Measurements from ENCODE around the gene LHFPL6.

Gene LHFPL6

GRCh38 chr13:39590466-39591036 is 12.4 kb downstream of the LHFPL6 start:
- DNase-seq (ENCODE audit: low read depth in 2 of 2): no peak

DNA sequence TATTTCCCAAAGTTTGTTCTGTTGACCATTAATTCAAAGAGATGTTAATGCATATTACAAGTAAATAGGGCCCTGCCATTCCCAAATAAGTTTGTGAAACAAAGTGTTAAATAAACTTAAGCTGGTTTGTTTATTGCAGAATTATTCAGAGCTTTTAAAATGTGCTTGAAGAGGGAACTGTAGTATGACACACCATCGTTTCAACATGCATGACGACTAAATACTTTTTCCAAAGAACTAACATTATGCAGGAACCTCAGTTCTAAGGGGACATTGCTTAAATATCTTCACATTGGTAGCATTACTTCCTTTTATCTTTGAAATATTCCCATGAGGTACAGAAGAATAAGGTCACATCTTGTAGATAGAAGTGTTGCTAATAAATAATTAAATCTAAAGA is 14.6 kb downstream of the LHFPL6 start:
- DNase-seq (ENCODE audit: low read depth in 2 of 2): no peak

DNA sequence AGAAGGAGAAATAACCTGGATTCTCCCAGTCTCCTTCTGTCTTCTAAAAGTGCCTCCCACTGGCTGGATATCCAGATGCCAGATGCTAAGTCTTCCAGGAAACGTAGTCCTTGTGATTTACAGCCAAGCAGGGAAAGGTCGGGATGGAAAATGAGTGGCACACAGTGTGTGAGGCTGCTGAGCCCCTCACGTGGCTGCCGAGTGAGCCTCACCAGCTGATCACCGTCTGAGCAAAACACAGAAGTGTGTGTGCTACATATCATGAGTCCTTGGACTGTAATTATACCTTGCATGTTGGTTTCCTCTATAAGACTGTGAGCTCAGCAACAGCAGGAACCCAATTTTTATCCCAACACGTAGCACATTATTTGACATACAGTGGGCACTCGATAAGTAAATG is 15.1 kb downstream of the LHFPL6 start:
- DNase-seq (ENCODE audit: low read depth in 2 of 2): no peak

DNA sequence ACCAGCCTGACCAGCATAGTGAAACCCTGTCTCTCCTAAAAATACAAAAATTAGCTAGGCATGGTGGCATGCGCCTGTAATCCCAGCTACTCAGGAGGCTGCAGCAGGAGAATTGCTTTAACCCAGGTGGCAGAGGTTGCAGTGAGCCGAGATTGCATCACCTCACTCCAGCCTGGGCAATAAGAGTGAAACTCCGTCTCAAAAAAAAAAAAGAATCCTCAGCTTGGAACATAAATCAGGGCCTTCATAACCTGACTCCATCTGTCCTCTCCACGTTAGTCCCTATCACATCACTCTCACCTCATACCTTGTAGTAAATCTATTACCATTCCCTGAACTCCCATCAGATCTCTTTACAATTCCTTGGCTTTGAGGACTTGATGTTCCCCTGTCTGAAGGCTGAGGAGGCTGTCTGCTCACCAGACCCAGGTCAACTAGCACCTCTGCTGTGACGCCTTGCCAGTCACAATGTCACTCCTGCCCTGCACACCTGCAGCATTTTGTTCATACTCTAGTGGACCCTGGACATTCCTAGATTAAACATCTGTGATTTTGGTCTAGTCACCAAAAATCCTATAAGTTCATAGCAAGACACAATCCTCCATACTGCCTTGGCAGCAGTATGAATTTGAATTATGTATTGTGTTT is 15.9 kb downstream of the LHFPL6 start:
- DNase-seq (ENCODE audit: low read depth in 2 of 2): no peak

DNA sequence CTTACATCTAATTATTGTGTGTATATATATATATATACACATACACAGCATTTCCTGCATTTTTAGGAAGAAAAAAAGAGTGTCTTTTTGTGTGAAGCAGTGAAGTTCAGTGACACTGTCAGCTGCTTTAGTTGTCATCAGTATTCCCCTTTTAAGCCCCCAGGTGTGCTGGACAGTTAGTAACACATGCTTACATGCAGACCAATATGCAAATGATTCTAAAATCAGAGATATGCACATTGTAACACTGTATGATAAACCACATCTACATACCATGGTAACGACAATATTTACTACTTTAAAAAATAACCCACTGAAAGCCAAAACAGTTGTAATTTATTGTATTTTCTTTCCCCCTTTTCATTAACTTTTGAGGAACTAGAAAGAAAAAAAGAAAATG is 16.8 kb downstream of the LHFPL6 start:
- DNase-seq (ENCODE audit: low read depth in 2 of 2): no peak

DNA sequence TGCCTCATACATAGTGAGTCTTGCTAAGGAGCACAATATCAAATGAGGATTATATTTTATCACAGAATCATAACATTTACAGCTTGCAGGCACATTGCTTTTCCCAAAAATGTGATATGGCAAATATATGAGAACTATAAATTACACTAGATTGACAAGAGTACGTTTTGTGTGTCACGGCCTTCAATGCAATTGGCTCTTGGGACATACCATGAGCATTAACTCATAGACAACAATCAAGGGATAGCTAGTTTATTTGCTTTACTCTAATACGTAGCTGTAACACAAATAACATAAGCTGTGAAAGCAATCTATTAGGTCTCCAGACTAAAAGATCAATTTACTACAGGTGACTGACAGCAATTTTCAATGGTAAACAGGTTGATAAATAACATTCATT is 17.8 kb downstream of the LHFPL6 start:
- no peak for DNase-seq (ENCODE audit: low read depth in 2 of 2)

- DNase-seq (ENCODE audit: low read depth in 2 of 2): no peak
These were observed 22.0 kb downstream of the LHFPL6 start for GRCh38 chr13:39580881-39581575.

DNA sequence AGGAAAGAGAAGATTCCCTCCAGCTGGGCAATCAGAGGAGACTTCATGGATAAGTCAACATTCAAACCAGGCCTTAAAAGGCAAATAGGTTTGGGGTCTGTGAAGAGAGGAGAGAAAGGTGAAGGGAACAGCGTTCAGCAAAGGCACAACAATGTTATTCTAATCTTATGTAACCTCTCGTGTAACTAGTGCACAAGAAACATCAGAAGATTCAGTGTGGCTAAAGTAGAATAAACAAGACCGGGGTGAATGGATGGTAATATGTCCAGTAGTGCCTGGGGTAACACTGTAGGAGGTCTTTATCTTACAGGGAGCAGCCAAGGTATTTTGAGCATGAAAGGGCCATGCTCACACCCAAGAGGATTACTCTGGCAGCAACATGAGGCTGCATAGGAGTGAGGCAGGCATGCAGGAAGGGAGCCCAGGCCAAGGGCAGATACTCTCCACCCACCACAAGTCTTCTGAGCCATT is 24.1 kb downstream of the LHFPL6 start:
- DNase-seq (ENCODE audit: low read depth in 2 of 2): no peak

DNA sequence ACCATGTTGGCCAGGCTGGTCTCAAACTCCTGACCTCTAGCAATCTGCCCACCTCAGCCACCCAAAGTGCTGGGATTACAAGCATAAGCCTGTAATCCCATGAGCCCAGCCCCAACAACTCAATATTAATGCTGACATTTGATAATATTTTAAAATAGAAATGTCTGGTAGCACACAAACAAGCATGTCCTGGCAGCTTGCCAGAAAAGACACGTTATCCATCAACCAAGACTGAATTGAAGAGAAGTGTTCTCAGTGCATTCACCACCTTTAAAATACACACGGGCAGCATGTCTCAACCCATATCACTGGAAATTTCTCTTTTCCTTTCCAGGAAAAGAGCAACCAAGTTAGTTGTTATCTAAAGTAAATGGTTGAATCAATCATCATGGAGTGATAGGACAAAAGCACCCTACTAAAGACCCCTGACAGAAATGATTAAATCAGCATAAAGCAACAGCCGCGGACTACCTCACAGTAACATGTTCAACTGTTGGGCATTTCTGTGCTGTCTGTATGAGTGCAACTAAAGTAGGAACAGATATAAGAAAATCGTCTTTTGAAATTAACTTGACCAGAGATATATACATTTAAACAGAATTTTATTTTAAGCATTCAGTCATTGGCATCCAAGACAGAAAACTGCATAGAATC is 25.0 kb downstream of the LHFPL6 start:
- no peak for DNase-seq (ENCODE audit: low read depth in 2 of 2)

DNA sequence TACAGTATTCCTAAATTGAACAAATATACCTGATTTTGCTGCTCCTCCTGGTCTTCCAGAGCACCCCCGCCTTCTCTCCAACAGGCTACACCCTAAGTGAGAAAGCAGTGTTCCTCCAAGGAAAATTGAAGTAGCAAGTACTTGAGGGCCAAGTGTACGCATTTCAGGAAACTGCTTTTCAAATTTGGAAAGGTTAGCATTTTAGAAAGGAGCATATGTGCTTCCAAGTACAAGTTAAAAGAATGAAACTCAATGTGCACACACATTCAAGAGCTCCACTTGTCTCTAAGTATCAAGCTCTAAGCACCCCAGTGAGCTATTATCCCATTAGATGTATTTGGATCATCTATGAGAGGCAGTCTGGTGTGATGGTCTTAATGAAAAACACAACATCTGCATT is 25.8 kb downstream of the LHFPL6 start:
- no peak for DNase-seq (ENCODE audit: low read depth in 2 of 2)

- no peak for DNase-seq (ENCODE audit: low read depth in 2 of 2)
These were observed 27.3 kb downstream of the LHFPL6 start for GRCh38 chr13:39575641-39576238.

DNA sequence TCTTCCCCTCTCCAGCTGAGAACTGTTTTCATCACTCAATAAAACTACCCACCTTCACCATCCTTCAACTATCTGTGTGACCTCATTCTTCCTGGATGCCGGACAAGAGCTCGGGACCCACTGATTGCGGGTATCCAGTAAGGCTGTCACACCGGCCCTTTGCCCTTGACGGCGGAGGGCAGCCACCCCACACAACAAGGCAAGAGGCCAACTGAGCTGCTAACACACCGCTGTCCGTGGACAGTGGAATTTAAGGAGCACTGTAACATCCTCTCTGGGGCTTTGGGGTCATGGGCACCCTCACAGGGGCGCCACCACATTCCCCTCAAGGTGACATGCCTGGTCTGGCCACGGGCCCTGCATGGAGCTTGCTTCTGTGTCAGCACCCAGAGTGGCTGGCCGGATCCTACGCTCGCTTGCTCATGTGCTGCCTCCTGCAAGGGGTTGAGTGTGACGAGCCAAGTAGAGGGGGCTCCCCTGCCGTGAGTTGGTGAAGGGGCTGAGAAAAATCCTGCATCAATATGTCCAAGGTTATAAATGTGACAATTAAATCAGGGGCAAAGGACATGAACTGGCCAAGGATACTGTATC is 31.4 kb downstream of the LHFPL6 start:
- no peak for DNase-seq (ENCODE audit: low read depth in 2 of 2)

- DNase-seq (ENCODE audit: low read depth in 2 of 2): no peak
These were observed 35.4 kb downstream of the LHFPL6 start for GRCh38 chr13:39567569-39567968.

DNA sequence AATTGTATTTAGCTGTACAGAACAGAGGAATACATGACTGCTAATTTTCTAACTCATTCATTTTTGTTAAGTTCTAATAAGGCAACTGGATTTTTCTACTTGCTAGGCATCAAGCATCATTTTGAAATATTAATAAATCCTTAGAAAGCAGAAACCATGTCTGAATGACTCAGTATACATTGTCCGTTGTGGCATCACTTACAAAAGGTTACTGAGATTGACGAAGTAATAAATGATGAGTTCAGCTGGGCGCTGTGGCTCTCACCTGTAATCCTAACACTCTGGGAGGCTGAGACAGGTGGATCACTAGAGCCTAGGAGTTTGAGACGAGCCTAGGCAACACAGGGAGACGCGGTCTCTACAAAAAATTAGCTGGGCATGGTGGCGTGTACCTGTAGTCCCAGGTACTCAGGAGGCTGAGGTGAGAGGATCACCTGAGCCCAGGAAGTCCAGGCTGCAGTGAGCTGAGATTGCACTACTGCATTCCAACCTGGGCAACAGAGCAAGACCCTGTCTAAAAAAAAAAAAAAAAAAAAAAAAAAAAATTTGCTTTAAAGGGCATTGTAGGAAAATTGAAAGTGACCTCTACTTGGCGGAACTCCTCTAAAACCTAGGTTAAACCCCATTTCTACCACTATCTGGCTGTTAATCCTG is 36.6 kb downstream of the LHFPL6 start:
- no peak for DNase-seq (ENCODE audit: low read depth in 2 of 2)

DNA sequence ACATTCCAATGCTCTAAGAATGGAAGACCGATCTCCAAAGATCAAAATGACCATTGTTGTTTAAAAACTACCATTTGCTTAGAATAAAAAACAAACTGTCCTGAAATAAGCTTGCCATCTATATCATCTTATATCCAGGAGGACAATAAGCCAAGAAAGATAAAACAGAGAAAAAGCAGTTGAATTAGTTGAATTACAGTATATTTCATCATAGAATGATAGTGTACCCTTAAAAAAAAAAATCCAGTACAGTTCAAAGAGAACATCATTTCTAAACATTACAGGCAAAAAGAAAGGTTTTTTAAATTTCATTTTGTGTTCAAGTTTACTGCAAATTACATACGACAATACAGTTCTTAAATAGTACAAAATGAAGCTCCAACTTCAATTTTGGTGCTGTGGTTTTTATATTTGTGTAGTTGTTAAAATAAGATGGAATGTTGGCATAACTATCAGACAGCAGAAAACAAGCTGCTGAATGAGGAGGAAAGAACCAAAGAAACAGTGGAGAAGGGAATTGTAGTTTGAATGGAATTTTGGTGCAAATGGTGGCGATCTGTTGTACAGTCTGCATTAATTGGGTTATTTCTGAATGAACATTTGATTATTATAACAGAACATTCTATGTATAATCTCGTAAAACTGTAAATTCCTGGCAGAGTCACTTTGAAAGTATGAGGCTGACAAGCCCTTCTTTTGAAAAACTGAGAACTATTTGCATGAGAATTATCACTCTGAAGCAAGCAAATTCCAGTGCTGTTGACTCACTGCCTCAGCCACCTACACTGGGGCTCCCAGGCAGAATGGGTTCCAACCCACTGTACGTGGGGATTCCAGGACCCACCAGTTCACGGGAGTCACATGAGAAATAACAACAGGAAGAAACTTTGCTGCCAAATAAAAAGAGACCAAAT is 37.7 kb downstream of the LHFPL6 start:
- DNase-seq (ENCODE audit: low read depth in 2 of 2): no peak

DNA sequence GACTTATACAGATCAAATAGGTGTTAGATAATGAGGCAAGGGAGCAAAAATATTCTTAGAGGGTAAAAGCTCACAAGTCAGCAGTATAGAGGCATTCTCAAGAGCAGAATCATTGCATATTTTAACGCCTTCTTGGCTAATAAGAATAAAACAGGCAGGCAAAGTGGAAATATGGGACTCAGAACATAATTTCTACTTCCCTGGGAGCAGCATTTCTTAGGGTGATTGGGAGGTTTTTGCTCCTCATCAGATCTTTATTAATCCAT is 39.6 kb downstream of the LHFPL6 start:
- no peak for DNase-seq (ENCODE audit: low read depth in 2 of 2)

GRCh38 chr13:39561971-39562370 is 41.0 kb downstream of the LHFPL6 start:
- DNase-seq (ENCODE audit: low read depth in 2 of 2): no peak

GRCh38 chr13:39559847-39560246 is 43.1 kb downstream of the LHFPL6 start:
- DNase-seq (ENCODE audit: low read depth in 2 of 2): no peak

- DNase-seq (ENCODE audit: low read depth in 2 of 2): no peak
These were observed 45.6 kb downstream of the LHFPL6 start for GRCh38 chr13:39557285-39557955.

DNA sequence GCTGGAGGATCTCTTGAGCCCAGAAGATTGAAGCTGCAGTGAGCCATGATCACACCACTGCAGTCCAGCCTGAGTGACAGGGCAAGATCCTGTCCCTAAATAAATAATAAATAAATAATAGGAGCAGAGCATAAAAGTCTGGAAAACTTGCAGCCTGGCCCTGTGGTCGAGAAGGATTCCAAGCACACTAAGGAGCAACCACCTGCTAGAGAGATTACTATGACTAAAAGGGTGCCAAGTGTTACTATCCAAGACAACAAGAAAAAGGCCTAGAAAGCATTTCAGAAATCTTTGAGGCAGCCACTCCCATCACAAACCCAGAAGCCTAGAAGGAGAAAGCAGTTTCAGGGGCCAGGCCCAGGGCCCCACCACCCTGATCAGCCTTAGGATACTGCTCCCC is 46.1 kb downstream of the LHFPL6 start:
- DNase-seq (ENCODE audit: low read depth in 2 of 2): no peak

Measured in stimulated activated CD4-positive, alpha-beta T cell treated with anti-CD3 and anti-CD28 coated beads, Interleukin-1b, Interleukin-23, amount 100 ng/mL, for 1 hour (primary cell).